Activated T-helper 1 cell treated with anti-CD3 and anti-CD28 coated beads, Interleukin-12 subunit alpha, Interleukin-12 subunit beta, Interleukin-2, Interleukin-4 antibody, amounts not matched to agents 30 ng/mL and 10 ng/mL and 1 ng/mL, durations not matched to agents 14 hours and 24 hours and 36 hours (primary cell): ENCODE data around the gene FAM83G. TPM values are rescaled to one million over a fixed set of nuclear protein-coding genes. Genes with fewer than 3 reads are reported as not detected.

Experiments used
- DNase-seq: peaks from one replicate; pipeline ENCODE4 v3.0.0; 2021; ENCODE audit warnings: low spot score
- H3K27ac Mint-ChIP-seq: one replicate; pipeline ENCODE4 v1.8.0; 2021; ENCODE audit warnings: mild to moderate bottlenecking, mixed read lengths
- H3K27me3 Mint-ChIP-seq: one replicate; pipeline ENCODE4 v1.8.0; 2022; ENCODE audit warnings: mild to moderate bottlenecking, moderate library complexity, mixed read lengths; ENCODE audit not compliant: insufficient read depth
- H3K36me3 Mint-ChIP-seq: one replicate; pipeline ENCODE4 v1.8.0; 2021; ENCODE audit warnings: low read depth, mixed read lengths
- H3K4me1 Mint-ChIP-seq: one replicate; pipeline ENCODE4 v1.8.0; 2021; ENCODE audit warnings: low read depth, mixed read lengths
- H3K4me3 Mint-ChIP-seq: one replicate; pipeline ENCODE4 v1.8.0; 2021; ENCODE audit warnings: mild to moderate bottlenecking, moderate library complexity, mixed read lengths
- H3K9me3 Mint-ChIP-seq: one replicate; pipeline ENCODE4 v1.8.0; 2021; ENCODE audit warnings: mixed read lengths
- intact Hi-C: fragments of 100-400 bp; cut with micrococcal nuclease; formaldehyde crosslinking; loops from one replicate; pipeline ENCODE4 v1.15.1; 2024
- total RNA-seq: library from RNA; stranded (reverse); gene quantifications from 2 replicates; pipeline ENCODE4 v1.2.3, GENCODE V29; 2022

Gene FAM83G
- total RNA-seq, 1 donor from 2014 or later: 13.2 TPM

DNA sequence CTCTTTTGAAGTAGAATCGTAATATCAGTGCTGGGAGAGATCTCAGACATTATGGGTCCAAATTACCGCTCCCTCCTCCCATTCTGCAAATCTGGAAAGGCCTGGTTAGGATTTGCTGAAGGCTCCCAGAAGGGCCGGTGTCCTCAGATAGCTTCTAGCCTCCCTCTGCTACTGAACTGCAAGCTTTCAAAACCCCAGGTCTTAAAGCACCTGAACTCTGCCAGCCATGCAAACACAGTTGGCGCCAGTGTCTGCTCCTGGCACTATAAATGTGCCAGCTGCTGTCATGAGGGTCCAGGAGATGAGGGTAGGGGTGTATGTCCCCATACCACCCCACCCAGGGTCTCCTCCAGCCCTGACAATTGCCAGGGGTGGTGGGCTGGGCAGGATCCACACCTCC is 28.4 kb downstream of the FAM83G start:
- no peak for DNase-seq
- intact Hi-C loops: no loop called here
- Mint-ChIP-seq H3K27ac (no peak overlapping the region), H3K27me3 (no peaks in the 10 kb centered on the region), H3K4me1 (peaks cover 9% of the 10 kb centered on the region), H3K4me3 (no peak overlapping the region), H3K36me3 (peaks cover 4% of the 10 kb centered on the region), H3K9me3 (no peaks in the 10 kb centered on the region)

DNA sequence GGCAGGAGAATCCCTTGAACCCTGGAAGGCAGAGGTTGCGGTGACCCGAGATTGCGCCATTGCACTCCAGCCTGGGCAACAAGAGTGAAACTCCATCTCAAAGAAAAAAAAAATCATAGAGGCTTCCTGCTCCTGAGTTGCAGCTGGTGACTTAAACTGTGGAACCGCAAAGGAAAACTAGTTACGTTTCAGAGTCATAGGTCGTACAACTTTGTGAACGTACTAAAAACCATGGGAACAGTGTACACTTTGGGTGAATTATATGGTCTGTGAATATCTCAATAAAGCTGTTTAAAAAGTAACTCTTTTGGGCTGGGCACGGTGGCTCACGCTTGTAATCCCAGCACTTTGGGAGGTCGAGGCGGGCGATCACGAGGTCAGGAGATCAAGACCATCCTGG is 29.0 kb downstream of the FAM83G start:
- DNase-seq: no peak
- intact Hi-C loops: no loop called here
- H3K4me3 Mint-ChIP-seq: no peak overlapping the region
- no peaks in the 10 kb centered on the region for H3K9me3 Mint-ChIP-seq
- H3K4me1 Mint-ChIP-seq: peaks cover 9% of the 10 kb centered on the region
- no peaks in the 10 kb centered on the region for H3K27me3 Mint-ChIP-seq
- peaks cover 4% of the 10 kb centered on the region for H3K36me3 Mint-ChIP-seq
- no peak overlapping the region for H3K27ac Mint-ChIP-seq

DNA sequence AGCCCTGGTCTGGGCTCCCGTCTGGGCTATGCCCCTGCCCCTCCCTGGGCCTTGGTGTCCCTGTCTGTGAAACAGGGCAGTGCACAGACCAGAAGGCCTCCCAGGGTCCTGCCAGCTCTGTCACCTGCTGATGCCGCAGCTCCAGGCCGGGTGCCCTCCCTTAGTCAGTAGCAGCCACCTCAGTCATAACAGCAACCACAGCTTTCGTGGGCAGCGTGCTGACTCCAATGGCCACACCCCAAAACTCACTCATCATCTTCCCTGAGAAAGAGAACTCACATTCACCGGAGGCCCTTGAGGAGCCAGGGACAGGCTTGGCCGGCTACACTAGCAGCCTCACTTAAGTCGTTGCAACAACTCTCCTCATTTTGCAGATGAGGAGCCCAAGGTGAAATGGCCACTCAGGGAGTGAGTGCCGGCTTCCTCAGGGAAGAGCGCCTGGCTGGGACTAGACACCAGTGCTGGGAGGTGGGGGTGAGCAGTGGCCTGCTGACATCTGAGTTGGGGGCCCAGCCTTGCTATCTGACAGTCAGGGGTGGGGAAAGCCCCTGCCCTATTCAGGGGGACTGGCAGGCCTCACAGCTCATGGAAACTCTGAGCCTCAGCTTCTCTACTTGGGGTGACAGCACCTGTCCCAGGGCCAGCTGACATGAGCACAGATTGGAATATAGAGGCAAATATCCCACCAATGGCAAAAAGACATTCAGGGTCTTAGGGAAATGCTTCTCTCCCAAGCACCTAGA is 30.0 kb downstream of the FAM83G start:
- Mint-ChIP-seq H3K27me3 (no peaks in the 10 kb centered on the region), H3K27ac (no peak overlapping the region), H3K36me3 (peaks cover 4% of the 10 kb centered on the region), H3K4me3 (no peak overlapping the region), H3K9me3 (no peaks in the 10 kb centered on the region), H3K4me1 (peaks cover 9% of the 10 kb centered on the region)
- DNase-seq: no peak
- intact Hi-C loops: no loop called here

DNA sequence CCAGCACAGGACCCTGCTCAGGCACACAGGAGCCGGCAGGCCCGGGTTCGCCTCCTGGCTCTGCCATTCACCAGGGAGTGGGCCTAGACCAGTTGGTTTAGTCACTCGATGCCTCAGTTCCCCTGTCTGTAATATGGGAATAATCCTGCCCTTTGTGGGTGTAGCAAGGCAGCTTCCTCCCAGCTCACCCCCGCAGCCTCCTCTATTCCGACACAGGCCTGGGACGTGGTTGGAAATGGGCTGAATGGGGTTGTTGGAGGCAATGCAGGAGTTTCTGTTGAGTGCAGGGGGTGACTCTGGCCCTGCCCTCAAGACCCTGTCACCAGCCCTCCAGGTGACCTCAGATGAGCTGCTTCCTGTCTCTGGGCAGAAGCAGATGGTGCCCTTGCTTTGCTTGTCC is 32.8 kb downstream of the FAM83G start:
- Mint-ChIP-seq H3K9me3 (no peaks in the 10 kb centered on the region), H3K4me1 (peaks cover 9% of the 10 kb centered on the region), H3K27me3 (no peaks in the 10 kb centered on the region), H3K36me3 (peaks cover 3% of the 10 kb centered on the region), H3K4me3 (no peak overlapping the region), H3K27ac (no peak overlapping the region)
- no peak for DNase-seq
- intact Hi-C loops: no loop called here

DNA sequence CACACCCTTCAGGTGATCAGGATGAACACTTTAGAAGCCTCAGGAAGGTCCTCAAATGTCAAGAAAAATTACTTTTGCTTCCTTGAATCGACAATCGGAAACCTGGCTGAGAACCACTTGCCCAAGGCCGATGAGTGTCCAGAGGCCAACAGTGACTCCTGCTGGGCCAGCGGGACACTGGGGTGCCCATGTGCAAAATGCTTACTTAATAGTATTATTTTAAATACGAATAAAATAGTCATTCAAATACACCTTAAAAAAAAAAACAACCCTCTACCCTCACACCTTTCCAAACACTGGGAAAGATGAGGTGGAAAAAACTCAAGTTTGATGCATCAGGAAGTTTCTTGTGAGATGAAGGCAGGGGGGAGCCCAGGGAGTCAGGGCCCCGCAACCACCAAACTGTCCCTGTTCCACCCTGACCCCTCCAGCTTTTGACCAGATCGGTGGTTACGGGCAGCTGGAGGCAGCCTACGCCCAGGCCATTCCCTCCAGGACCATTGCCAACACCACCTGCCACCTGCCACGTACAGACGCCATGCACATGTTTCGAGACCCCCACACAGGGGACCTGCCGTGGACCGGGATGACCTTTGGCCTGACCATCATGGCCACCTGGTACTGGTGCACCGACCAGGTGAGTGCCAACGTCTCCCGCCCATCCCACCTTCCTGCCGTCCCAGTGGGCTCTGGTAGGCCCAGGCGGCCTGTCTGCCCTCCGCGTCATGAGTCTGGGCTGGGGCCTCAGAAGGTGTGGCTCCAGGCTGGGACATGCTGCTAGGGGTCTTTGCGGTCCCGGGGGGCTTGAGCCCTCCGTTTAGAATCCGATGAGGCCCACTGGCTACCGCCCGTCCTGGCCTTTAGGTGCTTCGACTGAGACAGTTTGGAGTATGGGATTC is 33.7 kb downstream of the FAM83G start:
- no peaks in the 10 kb centered on the region for H3K9me3 Mint-ChIP-seq
- H3K36me3 Mint-ChIP-seq: no peaks in the 10 kb centered on the region
- no peak for DNase-seq
- no peak overlapping the region for H3K4me3 Mint-ChIP-seq
- intact Hi-C loops: no loop called here
- no peaks in the 10 kb centered on the region for H3K27me3 Mint-ChIP-seq
- H3K27ac Mint-ChIP-seq: no peak overlapping the region
- peaks cover 9% of the 10 kb centered on the region for H3K4me1 Mint-ChIP-seq

DNA sequence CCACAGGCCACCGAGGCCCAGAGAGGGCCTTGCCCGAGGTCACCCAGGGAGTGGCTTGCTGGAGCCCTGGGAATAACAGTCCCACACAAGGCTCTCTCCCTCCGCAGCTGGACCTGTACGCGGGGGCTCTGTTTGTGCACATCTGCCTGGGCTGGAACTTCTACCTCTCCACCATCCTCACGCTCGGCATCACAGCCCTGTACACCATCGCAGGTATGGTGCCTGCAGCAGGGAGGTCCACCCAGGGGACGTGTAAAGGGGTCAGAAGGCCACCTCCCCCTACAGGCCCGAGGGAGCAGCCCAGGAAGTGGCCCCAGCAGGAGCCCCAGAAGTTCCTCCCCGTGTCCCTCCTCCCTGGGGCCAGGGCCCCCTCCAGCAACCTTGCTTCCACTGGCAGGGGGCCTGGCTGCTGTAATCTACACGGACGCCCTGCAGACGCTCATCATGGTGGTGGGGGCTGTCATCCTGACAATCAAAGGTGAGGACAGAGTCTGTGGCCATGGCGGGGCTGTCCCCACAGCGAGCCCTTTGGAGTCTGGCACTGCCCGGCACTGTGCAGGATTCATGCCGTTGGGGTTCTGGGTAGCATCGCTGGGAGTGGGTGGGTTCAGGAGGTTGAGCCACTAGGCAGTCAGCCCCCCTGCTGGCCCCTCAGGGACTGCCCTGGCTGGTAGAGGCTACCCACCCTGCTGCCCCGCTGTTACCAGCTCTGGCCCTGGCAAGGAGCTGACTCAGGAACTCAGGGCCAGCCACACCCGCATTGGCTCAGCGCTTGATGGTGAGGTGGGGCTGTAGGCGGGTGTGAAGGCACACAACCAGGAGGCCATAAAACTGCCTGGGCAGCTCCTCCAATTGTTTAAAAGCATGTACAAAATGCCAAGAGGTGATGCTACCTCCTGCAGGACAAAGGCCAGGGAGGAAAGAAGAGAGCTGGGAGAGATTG is 35.3 kb downstream of the FAM83G start:
- Mint-ChIP-seq H3K4me3 (no peak overlapping the region), H3K27ac (no peak overlapping the region), H3K27me3 (no peaks in the 10 kb centered on the region), H3K36me3 (no peaks in the 10 kb centered on the region), H3K4me1 (no peaks in the 10 kb centered on the region), H3K9me3 (no peaks in the 10 kb centered on the region)
- intact Hi-C loops: no loop called here
- no peak for DNase-seq

DNA sequence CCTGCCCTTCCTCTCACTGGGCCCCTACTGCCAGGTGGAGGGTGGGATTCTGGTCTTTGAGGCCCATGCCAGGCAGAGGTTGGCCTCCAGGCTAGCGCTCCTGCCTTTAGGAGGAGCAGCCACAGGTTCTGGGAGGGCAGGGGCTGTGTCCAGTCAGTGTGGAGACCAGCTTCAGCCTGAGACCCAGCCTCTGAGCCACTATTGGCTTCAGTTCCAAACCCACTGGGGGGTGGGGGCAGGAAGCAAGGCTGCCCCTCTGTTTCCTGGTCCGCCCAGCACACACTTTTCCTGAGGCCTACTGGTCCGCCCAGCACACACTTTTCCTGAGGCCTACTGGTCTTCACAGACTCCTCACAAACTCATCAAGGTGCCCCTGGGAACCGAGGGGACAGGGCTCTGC is 36.2 kb downstream of the FAM83G start:
- no peaks in the 10 kb centered on the region for H3K9me3 Mint-ChIP-seq
- intact Hi-C loops: no loop called here

DNA sequence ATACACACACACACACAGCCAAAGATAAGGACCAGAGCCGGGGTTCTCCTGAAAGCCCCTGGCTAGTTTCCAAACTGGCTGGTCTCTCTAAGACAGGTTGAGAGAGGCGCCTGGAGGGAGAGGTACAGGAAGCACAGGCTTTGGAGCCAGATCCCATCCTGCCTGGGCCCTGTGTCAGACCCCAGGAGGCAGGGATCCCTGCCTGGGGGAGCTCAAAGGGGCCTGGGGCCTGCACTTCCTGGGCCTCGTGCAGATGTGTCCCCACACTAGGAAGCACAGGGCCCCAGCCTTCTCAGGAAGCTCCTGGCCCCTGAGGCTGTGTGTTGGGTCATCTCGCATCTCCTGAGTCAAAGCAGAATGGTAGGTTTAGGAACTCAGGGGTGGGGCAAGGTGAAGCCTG is 36.6 kb downstream of the FAM83G start:
- intact Hi-C loops: no loop called here
- Mint-ChIP-seq H3K27me3 (no peaks in the 10 kb centered on the region), H3K4me1 (no peaks in the 10 kb centered on the region), H3K4me3 (no peak overlapping the region), H3K36me3 (no peaks in the 10 kb centered on the region), H3K27ac (no peak overlapping the region), H3K9me3 (no peaks in the 10 kb centered on the region)
- no peak for DNase-seq

More for the DNA sequence above, 36.2 kb downstream of the FAM83G start:
- Mint-ChIP-seq H3K4me3 (no peak overlapping the region), H3K27me3 (no peaks in the 10 kb centered on the region), H3K36me3 (no peaks in the 10 kb centered on the region), H3K27ac (no peak overlapping the region), H3K4me1 (no peaks in the 10 kb centered on the region)
- DNase-seq: no peak

DNA sequence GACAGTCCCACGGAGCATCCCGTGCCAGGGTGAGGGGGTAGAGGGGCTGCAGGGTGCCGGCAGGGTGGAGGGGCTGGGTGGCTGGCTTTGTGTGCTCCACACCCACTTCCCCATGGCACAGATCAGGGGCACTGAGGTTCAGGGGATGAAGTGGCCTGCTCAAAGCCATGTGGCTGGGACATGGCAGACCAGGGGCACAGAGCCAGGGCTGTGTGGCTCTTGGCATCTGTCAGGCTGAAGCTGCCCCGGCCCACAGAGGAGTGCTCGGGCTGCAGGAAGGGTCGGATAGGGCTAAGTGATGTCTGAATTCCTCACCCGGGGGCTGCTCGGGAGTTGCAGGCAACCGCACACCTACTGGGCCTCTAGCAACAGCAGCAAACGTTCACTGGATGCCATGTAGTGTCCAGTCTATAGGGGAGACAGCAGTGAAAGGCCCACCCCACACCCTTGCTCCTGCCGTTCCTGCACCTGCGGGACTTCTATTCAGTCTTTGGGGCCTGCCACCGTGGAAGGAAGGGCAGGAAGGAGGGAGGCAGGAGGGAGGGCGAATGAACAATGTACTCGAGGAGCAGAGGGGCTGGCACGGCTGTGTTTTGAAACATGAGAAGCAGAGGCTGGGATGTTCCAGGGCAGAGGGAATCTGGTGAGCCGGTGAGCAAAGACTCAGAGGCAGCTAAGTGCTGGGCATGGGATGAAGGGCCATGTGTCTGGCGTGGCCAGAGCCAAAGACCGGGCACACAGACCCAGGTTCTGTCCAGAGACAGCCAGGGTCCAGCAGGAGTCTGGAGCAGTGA is 37.5 kb downstream of the FAM83G start:
- H3K36me3 Mint-ChIP-seq: no peaks in the 10 kb centered on the region
- intact Hi-C loops: no loop called here
- no peaks in the 10 kb centered on the region for H3K9me3 Mint-ChIP-seq
- peaks cover 6% of the 10 kb centered on the region for H3K4me1 Mint-ChIP-seq
- no peak overlapping the region for H3K27ac Mint-ChIP-seq
- no peak for DNase-seq
- H3K27me3 Mint-ChIP-seq: no peaks in the 10 kb centered on the region
- H3K4me3 Mint-ChIP-seq: no peak overlapping the region

DNA sequence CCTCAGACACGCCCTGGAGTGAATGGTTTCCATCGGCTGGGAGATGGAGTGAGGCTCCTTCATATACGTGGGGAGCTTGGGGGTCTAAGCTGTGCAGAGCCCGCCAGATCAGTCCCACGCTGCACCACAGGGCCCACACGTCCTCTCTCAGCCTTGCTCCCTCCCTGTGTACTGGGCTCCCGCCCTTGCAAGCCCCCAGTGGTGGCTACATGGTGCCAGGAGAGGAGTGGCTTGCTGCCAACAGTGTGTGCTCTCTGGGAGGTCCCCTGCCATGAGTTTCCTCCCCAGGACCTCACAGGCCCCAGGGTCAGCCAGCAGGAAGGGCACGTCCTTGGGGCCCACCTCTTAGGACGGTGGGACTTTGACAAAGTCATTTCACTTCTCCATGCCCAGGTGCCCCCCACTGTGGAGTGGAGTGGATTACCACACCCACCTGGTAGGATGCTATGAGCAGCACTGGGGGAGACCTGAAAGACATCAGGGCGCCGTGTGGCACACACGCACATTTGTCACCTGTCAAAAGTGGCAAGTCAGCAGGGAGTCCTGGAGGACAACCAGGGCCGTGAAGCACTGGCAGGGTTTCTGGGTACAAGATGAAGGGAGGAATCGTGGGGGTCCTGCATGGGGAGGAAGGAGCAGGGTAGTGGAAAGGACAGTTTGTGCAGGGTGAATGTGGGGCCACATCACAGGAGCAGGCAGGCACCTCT is 38.9 kb downstream of the FAM83G start:
- peaks cover 15% of the 10 kb centered on the region for H3K4me1 Mint-ChIP-seq

DNA sequence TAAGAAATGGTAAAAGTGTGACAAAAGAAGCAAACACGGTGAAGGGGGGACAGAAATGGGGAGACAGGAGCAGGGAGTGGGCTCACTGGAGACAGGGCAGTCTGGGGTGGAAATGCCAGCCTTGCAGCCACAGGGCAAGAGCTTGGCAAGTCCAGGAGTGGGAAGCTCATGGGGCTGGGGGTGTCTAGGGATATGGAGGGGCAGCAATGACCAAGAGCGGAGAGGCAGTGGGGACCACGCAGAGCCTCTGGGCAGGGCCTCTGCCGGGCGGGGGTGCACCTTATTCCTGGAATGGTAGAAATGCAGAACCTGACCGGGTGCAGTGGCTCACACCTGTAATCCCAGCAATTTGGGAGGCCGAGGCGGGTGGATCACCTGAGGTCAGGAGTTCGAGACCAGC is 40.0 kb downstream of the FAM83G start:
- H3K4me1 Mint-ChIP-seq: peaks cover 17% of the 10 kb centered on the region
- intact Hi-C loops: loop anchor here (5.0 kb wide), 2 partner anchors 38 to 42 kb away; partner anchors contain the start of gene FAM83G

More for the DNA sequence above, 38.9 kb downstream of the FAM83G start:
- Mint-ChIP-seq H3K27ac (no peak overlapping the region), H3K4me3 (no peak overlapping the region), H3K9me3 (no peaks in the 10 kb centered on the region), H3K27me3 (no peaks in the 10 kb centered on the region), H3K36me3 (no peaks in the 10 kb centered on the region)
- DNase-seq: no peak
- intact Hi-C loops: no loop called here

More for the DNA sequence above, 40.0 kb downstream of the FAM83G start:
- Mint-ChIP-seq H3K27ac (no peak overlapping the region), H3K9me3 (no peaks in the 10 kb centered on the region), H3K36me3 (no peaks in the 10 kb centered on the region), H3K27me3 (no peaks in the 10 kb centered on the region), H3K4me3 (no peak overlapping the region)
- no peak for DNase-seq
